Dendritic cell treated with granulocyte-macrophage colony-stimulating factor and Interleukin-4, amounts not matched to agents 40 ng/mL and 50 ng/mL, for 4 days (primary cell): ENCODE data around the gene DHRS9.
A peak's percentile ranks its signal among the peaks of the same experiment; 100 is the strongest.

Experiments
- H3K27ac Mint-ChIP-seq: one replicate; pipeline ENCODE4 v1.8.0; 2022; ENCODE audit warnings: mild to moderate bottlenecking, mixed read lengths
- H3K27me3 Mint-ChIP-seq: one replicate; pipeline ENCODE4 v1.8.0; 2022; ENCODE audit warnings: mild to moderate bottlenecking, mixed read lengths
- H3K36me3 Mint-ChIP-seq: one replicate; pipeline ENCODE4 v1.8.0; 2022; ENCODE audit warnings: low read depth, mixed read lengths
- H3K4me1 Mint-ChIP-seq: one replicate; pipeline ENCODE4 v1.8.0; 2022; ENCODE audit warnings: low read depth, mixed read lengths
- H3K4me3 Mint-ChIP-seq: one replicate; pipeline ENCODE4 v1.8.0; 2022; ENCODE audit warnings: mild to moderate bottlenecking, moderate library complexity, mixed read lengths
- H3K9me3 Mint-ChIP-seq: one replicate; pipeline ENCODE4 v1.8.0; 2022; ENCODE audit warnings: mixed read lengths
- intact Hi-C: fragments of 100-400 bp; cut with micrococcal nuclease; formaldehyde crosslinking; loops from one replicate; pipeline ENCODE4 v1.15.0; 2022

DHRS9 gene

DNA sequence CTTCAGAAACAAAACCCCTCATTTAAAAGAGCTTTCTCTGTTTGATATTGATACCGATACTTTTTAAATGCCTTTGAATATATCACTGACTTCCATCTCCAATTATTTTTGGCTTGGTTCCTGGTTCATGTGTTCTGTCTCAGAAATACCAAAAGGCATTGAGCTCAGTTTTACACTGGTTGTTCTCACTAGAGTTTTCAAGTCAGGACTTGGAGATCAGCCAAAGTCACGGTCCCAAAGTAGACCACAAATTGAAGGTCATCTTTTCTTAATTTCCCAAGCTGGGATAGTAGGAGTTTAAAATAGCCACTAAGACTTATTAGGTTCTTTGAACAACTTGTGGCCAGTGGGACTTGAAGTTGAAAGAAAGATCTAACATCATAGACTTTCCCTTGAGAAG is 24.2 kb downstream of the DHRS9 start:
- Mint-ChIP-seq H3K4me3 (no peak overlapping the region), H3K9me3 (no peaks in the 10 kb centered on the region), H3K27ac (no peak overlapping the region), H3K27me3 (no peaks in the 10 kb centered on the region), H3K4me1 (peaks cover 49% of the 10 kb centered on the region), H3K36me3 (peaks cover 6% of the 10 kb centered on the region)
- intact Hi-C loops: no loop called here

DNA sequence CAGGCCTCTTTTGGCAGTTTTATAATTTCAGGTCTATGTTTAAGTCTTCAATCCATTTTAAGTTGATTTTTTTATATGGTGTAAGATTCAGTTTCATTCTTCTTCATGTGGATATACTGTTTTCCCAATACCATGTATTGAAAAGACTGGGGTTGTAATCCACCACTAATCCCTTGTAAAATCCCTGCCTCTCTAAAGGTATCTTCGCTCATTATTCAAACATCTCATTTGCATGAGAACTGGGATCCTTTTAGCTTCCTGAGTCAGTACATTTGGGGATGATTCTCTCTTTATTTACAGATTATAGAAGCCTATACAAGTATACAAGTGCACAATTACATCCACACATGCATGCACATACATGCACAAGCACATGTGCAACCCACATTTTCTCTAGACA is 25.3 kb downstream of the DHRS9 start:
- Mint-ChIP-seq H3K4me1 (peaks cover 40% of the 10 kb centered on the region), H3K4me3 (no peak overlapping the region), H3K27me3 (no peaks in the 10 kb centered on the region), H3K27ac (no peak overlapping the region), H3K9me3 (no peaks in the 10 kb centered on the region), H3K36me3 (peaks cover 6% of the 10 kb centered on the region)
- intact Hi-C loops: no loop called here

DNA sequence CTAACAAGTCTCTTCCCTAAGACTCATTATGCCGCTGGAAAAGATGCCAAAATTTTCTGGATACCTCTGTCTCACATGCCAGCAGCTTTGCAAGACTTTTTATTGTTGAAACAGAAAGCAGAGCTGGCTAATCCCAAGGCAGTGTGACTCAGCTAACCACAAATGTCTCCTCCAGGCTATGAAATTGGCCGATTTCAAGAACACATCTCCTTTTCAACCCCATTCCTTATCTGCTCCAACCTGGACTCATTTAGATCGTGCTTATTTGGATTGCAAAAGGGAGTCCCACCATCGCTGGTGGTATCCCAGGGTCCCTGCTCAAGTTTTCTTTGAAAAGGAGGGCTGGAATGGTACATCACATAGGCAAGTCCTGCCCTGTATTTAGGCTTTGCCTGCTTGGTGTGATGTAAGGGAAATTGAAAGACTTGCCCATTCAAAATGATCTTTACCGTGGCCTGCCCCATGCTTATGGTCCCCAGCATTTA is 26.3 kb downstream of the DHRS9 start:
- peak overlapping the region; percentile 52 for H3K27ac Mint-ChIP-seq
- peaks cover 40% of the 10 kb centered on the region for H3K4me1 Mint-ChIP-seq
- intact Hi-C loops: no loop called here
- no peaks in the 10 kb centered on the region for H3K9me3 Mint-ChIP-seq
- no peaks in the 10 kb centered on the region for H3K27me3 Mint-ChIP-seq
- H3K4me3 Mint-ChIP-seq: peak overlapping the region; percentile 39
- peaks cover 6% of the 10 kb centered on the region for H3K36me3 Mint-ChIP-seq

DNA sequence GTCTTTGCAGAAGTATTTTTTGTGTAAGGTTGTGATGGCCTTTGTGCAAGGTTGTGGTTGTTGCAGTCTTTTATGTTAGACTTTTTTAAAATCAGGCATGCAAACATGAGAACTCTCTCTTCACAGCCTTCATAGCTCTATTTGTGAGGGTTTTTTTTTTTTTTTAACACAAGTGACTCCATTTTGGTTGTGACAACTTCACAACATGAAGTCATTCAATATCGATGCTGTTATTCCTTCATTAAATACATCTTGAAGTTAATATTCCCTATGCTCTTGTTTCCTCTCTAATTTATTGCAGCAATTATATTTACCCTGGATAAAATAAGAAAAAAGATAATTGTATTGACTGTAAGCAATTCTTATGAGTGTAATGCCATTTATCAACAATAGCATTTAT is 35.5 kb downstream of the DHRS9 start:
- Mint-ChIP-seq H3K27ac (no peak overlapping the region), H3K36me3 (no peaks in the 10 kb centered on the region), H3K4me3 (no peak overlapping the region), H3K4me1 (peaks cover 44% of the 10 kb centered on the region), H3K9me3 (no peaks in the 10 kb centered on the region), H3K27me3 (no peaks in the 10 kb centered on the region)
- intact Hi-C loops: no loop called here

DNA sequence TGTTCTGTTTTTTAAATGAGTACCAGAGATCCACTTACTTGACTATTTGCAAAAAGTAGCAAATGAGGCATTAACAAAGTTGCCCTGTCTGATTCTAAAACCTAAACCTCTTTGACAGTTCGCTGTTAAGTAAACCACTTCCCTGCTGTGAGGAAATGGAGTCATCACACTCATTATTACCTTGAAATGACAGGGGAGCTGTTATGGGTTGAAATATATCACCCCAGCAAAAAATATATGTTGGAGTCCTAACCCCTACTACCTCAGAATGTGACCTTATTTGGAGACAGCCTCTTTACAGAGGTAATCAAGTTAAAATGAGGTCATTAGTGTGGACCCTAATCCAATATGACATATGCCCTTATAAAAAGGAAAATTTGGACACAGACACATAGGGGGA is 36.1 kb downstream of the DHRS9 start:
- intact Hi-C loops: no loop called here
- peaks cover 43% of the 10 kb centered on the region for H3K4me1 Mint-ChIP-seq

DNA sequence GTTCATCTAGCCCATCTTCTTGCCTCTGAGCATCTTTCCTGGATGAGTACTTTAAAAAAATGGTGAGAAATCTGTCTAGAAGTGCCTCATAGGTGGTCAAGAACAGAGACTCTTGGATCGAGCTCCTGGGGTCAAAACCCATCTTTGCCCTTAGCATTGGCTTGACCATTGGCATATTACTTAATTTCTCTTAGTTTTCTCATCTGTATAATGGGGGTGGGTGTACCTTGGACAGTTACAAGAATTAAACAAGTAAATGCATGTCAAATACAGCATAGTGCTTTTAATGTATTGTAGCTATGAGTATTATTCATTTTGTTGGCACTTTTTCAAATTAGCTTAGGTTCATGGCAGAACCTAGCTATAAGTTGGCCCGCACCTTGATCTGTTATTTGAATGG is 36.8 kb downstream of the DHRS9 start:
- H3K4me1 Mint-ChIP-seq: peaks cover 47% of the 10 kb centered on the region
- H3K9me3 Mint-ChIP-seq: no peaks in the 10 kb centered on the region
- intact Hi-C loops: no loop called here
- no peak overlapping the region for H3K4me3 Mint-ChIP-seq
- no peak overlapping the region for H3K27ac Mint-ChIP-seq
- H3K27me3 Mint-ChIP-seq: peaks cover 7% of the 10 kb centered on the region
- H3K36me3 Mint-ChIP-seq: no peaks in the 10 kb centered on the region

More for the DNA sequence above, 36.1 kb downstream of the DHRS9 start:
- H3K36me3 Mint-ChIP-seq: no peaks in the 10 kb centered on the region
- H3K4me3 Mint-ChIP-seq: no peak overlapping the region
- H3K27ac Mint-ChIP-seq: no peak overlapping the region
- peaks cover 5% of the 10 kb centered on the region for H3K27me3 Mint-ChIP-seq
- H3K9me3 Mint-ChIP-seq: no peaks in the 10 kb centered on the region

DNA sequence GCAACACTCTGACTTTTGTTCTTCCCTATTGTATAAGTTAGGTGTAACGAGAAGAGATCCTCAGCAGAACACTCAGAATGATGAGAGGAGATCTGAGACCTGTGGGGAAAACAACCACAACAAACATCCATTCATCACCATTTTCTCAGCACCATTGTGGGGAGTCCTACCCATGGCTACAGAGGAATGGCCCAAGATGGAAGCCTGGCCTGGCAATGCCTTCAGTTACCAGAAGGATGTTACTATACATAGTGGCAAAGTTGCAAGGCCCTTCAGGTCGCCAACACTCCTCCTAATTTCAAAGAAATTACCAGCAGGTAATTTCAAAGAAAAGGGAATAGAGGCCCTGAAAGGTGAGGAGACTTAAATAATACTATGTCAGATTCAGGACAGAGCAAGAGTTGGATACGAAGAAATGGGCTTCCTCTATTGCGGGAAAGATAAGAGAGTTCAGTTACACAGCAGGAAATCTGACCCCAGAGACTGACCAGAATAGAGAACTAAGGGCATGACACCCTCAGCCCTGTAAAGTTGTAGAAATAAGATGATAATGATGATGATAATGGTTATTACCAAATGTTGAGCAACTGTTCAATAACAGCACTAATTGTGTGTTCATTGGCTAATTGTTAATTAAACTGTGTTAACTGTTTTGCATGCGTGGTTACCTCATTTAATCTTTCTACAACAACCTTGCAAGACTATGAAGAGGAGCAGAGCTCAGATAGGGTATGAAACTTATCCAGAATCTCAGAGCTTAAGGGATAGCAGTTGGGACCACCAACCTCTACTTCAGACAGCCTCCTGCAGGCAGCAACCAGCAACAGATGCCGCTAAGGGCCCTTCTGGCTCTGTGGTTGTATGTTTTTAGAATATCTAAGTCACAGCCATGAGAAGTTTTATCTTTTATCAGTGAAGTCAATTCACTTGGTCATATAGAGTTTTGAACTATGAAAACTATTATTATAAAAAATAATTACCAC is 37.5 kb downstream of the DHRS9 start:
- H3K36me3 Mint-ChIP-seq: no peaks in the 10 kb centered on the region
- no peaks in the 10 kb centered on the region for H3K9me3 Mint-ChIP-seq
- peaks cover 47% of the 10 kb centered on the region for H3K4me1 Mint-ChIP-seq
- H3K4me3 Mint-ChIP-seq: no peak overlapping the region
- intact Hi-C loops: no loop called here
- peaks cover 7% of the 10 kb centered on the region for H3K27me3 Mint-ChIP-seq
- H3K27ac Mint-ChIP-seq: no peak overlapping the region

DNA sequence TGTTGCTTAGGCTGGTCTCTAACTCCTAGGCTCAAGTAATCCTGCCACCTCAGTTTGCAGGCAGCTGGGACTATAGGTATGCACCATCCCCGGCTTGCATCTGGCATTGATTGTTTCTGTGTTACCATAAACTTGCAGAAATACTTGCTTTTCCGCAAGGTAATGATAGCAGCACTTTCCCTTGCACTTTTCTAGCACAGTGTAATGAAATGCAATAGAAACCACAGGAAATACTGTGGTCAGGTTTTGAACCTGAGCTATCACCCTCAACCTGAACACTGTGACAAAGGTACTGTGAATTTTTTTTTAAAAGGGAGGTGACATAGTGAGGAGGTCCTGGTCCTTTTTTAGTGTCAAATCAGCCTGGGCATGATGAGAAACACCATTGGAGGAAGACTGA is 38.3 kb downstream of the DHRS9 start:
- H3K4me3 Mint-ChIP-seq: no peak overlapping the region
- peaks cover 44% of the 10 kb centered on the region for H3K4me1 Mint-ChIP-seq
- no peaks in the 10 kb centered on the region for H3K9me3 Mint-ChIP-seq
- no peak overlapping the region for H3K27ac Mint-ChIP-seq
- no peaks in the 10 kb centered on the region for H3K36me3 Mint-ChIP-seq
- intact Hi-C loops: no loop called here
- H3K27me3 Mint-ChIP-seq: peaks cover 7% of the 10 kb centered on the region

DNA sequence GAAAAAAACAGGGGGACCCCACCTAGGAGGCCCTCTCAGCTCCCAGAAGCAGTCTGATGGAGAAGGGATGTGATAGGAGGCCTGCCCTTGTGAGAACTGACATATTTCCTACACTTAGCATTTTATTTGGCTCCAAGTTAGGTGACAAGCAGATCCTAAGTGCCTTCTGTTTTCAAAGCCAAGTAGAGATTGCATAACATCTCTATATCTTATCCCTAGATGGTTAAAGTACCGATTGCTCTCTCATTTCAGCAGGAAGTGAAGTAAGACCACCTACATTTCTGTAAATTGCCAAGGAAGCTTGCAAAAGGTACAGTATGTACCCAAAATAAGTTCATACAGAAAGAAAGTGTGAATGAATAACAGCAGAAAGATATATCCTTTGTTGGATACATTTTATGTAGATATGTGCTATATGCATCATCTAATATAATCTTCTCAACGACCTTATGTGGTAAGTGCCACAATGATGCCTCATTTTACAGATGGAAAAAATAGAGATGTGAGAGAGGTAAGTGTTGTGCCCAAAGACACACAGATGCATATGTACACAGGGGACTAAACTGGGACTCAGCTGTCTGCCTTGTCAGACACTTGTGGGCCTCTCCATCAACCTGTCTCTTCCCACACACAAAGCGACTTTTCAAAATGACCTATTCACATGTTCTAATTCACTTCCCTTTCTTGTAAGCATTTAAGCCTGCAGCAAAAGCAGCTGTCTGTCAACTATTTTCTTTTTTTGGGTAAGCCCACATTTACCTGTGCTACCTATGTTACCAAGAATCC is 38.9 kb downstream of the DHRS9 start:
- no peaks in the 10 kb centered on the region for H3K36me3 Mint-ChIP-seq
- H3K4me1 Mint-ChIP-seq: peaks cover 40% of the 10 kb centered on the region
- H3K4me3 Mint-ChIP-seq: no peak overlapping the region
- H3K27ac Mint-ChIP-seq: no peak overlapping the region
- H3K27me3 Mint-ChIP-seq: peaks cover 7% of the 10 kb centered on the region
- intact Hi-C loops: no loop called here
- no peaks in the 10 kb centered on the region for H3K9me3 Mint-ChIP-seq

DNA sequence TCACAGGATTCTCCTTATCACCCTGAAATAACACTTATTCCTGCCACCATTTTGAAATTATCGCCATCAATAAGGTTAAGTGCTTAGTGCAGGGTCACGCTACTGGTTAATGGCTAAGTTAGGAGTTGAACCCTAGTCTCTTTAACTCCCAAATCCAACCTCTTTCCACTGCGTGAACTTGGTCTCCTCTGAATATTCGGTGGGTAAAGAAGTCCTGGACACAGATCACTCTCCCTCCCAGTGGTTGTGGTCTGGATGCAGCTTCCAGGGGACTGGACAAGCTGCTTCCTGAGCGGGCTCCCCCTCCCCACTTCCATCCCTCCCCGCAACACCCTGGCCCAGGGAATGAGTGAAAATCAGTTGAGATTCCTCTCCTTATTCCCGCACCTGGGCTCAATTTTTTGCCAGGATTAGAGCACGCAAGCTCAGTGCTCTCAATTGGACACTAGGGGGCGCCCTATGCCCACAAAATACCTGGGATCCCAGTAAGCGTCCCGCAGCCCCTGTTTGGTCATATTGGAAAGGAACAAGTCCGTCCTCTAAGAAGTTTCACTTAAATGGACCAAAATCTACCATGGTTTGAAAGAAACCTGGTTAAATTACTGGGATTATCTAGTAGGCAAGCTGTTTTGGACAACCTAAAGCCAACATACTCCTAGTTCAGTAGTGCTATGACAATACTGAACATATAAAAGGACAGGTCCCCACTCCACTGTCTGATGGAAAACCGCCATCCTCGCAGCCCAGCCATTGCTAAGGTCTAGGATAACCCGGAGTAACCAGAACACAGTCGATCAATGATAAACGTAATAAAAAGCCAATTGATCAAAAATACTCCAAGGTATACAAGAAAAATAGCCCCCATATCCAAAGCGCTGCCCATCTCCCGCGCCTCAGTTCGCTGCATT is 40.4 kb downstream of the DHRS9 start:
- intact Hi-C loops: loop anchor here (1.0 to 2.0 kb wide), 2 partner anchors 23 to 32 kb away; no protein-coding TSS in a partner anchor
- H3K27me3 Mint-ChIP-seq: peaks cover 7% of the 10 kb centered on the region
- H3K27ac Mint-ChIP-seq: no peak overlapping the region
- H3K4me1 Mint-ChIP-seq: peaks cover 42% of the 10 kb centered on the region
- H3K36me3 Mint-ChIP-seq: no peaks in the 10 kb centered on the region
- no peaks in the 10 kb centered on the region for H3K9me3 Mint-ChIP-seq
- no peak overlapping the region for H3K4me3 Mint-ChIP-seq

DNA sequence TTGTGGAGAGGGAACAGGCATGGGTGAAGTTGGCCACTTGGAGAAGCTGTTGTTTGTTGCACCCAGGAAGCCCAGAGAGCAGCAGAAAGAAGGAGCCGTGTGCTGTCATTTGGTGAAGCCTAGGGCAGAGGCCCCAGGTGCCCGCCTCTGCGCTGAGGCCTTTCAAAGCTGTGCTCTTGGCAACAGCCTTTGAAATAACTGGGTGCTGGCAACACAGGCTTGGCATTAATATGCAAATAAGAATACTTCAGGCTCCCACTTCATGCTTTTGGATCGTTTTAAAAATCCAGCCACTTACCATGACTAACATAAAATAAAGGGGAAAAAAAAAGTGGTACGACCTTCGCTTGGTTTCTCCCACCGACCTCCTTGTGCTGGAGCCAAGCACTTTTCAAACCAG is 41.1 kb downstream of the DHRS9 start:
- Mint-ChIP-seq H3K9me3 (no peaks in the 10 kb centered on the region), H3K4me1 (peaks cover 42% of the 10 kb centered on the region), H3K4me3 (no peak overlapping the region), H3K27ac (no peak overlapping the region), H3K27me3 (peaks cover 7% of the 10 kb centered on the region), H3K36me3 (no peaks in the 10 kb centered on the region)
- intact Hi-C loops: loop anchor here (1.0 to 2.0 kb wide), 2 partner anchors 22 to 31 kb away; no protein-coding TSS in a partner anchor

DNA sequence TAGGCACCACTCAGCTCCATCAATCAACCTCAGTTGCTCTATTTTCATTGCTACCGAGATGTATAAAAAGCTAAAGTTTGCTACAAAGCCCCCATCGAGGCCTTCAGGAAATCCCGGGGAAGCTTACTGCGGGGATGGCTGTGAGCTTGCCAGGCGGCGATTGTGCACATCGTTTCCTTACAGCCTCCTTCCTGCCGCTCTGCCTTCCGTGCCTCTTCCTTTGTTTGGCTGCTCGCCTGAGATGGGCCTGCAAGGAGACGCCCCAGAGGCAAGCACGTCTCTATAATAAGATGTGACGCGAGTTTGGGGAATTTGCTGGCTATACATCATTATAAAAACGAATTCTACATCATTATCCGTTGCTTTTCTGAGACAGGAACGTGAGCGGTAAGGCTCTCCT is 41.6 kb downstream of the DHRS9 start:
- Mint-ChIP-seq H3K27ac (no peak overlapping the region), H3K36me3 (no peaks in the 10 kb centered on the region), H3K27me3 (peaks cover 7% of the 10 kb centered on the region), H3K4me3 (no peak overlapping the region), H3K9me3 (no peaks in the 10 kb centered on the region), H3K4me1 (peaks cover 42% of the 10 kb centered on the region)
- intact Hi-C loops: loop anchor here (1.0 to 2.0 kb wide), 2 partner anchors 22 to 30 kb away; no protein-coding TSS in a partner anchor

DNA sequence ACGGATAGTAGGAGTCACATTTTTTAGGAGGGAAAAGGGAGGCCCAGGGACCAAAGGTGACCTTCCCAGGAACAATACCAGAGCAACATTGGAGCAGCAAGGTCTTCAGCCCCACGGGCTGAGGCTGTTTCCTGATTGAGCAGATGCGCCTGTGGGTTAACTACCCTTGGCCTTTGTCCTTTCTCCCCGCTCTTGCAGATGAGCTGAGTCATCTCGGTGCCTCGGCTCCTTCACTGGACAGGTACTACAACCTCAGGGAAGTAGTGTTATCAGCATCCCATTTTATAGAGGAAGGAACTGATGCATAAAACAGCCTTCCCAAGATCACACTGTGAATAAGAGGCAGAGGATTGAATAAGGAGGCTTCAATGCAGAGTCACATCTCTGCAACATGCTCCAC is 43.5 kb downstream of the DHRS9 start:
- no peak overlapping the region for H3K27ac Mint-ChIP-seq
- intact Hi-C loops: no loop called here
- no peak overlapping the region for H3K4me3 Mint-ChIP-seq
- H3K4me1 Mint-ChIP-seq: peaks cover 25% of the 10 kb centered on the region
- H3K9me3 Mint-ChIP-seq: no peaks in the 10 kb centered on the region
- no peaks in the 10 kb centered on the region for H3K36me3 Mint-ChIP-seq
- peaks cover 8% of the 10 kb centered on the region for H3K27me3 Mint-ChIP-seq
